A549 (cell line): ENCODE results near the gene SLCO2B1. TPM values are rescaled to one million over a fixed set of nuclear protein-coding genes. Genes with fewer than 3 reads are reported as not detected.

ENCODE experiments used
- ATAC-seq, 2 experiments: fragments of 200-7000 bp in 1 of 2; fragments of >200 bp in 1 of 2; cut with Nextera tagmentation in 1 of 2; cut with Tn5 transposase in 1 of 2; 3 replicates each; pipeline versions ENCODE4 v1.8.0 to v1.9.1; 2018 to 2020; ENCODE audit warnings: mild to moderate bottlenecking in 1 of 2, moderate library complexity in 1 of 2
- CTCF ChIA-PET: fragments of 300-600 bp; sonication (Branson Sonifier 250); formaldehyde crosslinking; extraction: SDS; loops from one replicate; lab custom pipeline; 2021; ENCODE audit warnings: antibody characterized with exemption, inconsistent platforms; lab: Yijun Ruan, JAX
- POLR2A ChIA-PET: fragments of 350-600 bp; formaldehyde crosslinking; extraction: SDS; loops from one replicate; lab custom pipeline; 2021; ENCODE audit warnings: antibody characterized with exemption, inconsistent platforms; lab: Yijun Ruan, JAX
- DNase-seq, 2 experiments: peaks; one replicate each; pipeline versions ENCODE4 v3.0.0 to v3.0.0-alpha.2; 2011 to 2016; ENCODE audit warnings: low read depth in 1 of 2, low spot score in 1 of 2
- FAIRE-seq: peaks from 2 replicates; lab custom pipeline; 2011; peaks lifted over from hg19 to GRCh38; lab: Jason Lieb, UNC
- H3K27ac ChIP-seq, 2 experiments: fragments of >200 bp; sonication (Bioruptor Twin); formaldehyde crosslinking; 3 replicates each; pipeline ENCODE4 v1.5.1; 2016 to 2017
- H3K4me1 ChIP-seq: fragments of >200 bp; sonication (Bioruptor Twin); formaldehyde crosslinking; 3 replicates; pipeline ENCODE4 v1.6.1; 2016
- H3K4me2 ChIP-seq: fragments of >200 bp; sonication (Bioruptor Twin); formaldehyde crosslinking; 3 replicates; pipeline ENCODE4 v1.6.1; 2016
- H3K4me3 ChIP-seq: fragments of >200 bp; sonication (Bioruptor Twin); formaldehyde crosslinking; 3 replicates; pipeline ENCODE4 v1.5.1; 2016
- H3K9me3 ChIP-seq: fragments of >200 bp; sonication (Bioruptor Twin); formaldehyde crosslinking; 3 replicates; pipeline ENCODE4 v1.6.1; 2016
- ATOH8 ChIP-seq: fragments of 250-450 bp; sonication (Bioruptor Pico); IDR thresholded peaks from 2 replicates; pipeline ENCODE4 v1.5.0; 2020; ENCODE audit warnings: low read depth, mild to moderate bottlenecking, moderate library complexity
- BHLHE40 ChIP-seq: IDR thresholded peaks from 2 replicates; pipeline ENCODE4 v1.6.1; 2012; ENCODE audit warnings: low read depth, low read length, inconsistent platforms
- CBX2 ChIP-seq: fragments of 200-600 bp; sonication (generic); IDR thresholded peaks from 2 replicates; pipeline ENCODE4 v1.6.1; 2016; ENCODE audit warnings: low read depth, mild to moderate bottlenecking, borderline replicate concordance
- CHD2 ChIP-seq: fragments of 150-350 bp; IDR thresholded peaks from 2 replicates; pipeline ENCODE4 v1.6.1; 2014; ENCODE audit warnings: low read length; ENCODE audit not compliant: partially characterized antibody
- CHD4 ChIP-seq: fragments of 200-600 bp; sonication (generic); IDR thresholded peaks from 2 replicates; pipeline ENCODE4 v1.6.1; 2016; ENCODE audit warnings: antibody characterized with exemption, mild to moderate bottlenecking, borderline replicate concordance
- CTCF ChIP-seq: fragments of >200 bp; sonication (Bioruptor Twin); formaldehyde crosslinking; IDR thresholded peaks from 3 replicates; pipeline ENCODE4 v1.5.1; 2016
- FOSL2 ChIP-seq, 2 experiments: fragments of 450-650 bp in 1 of 2; fragments of >200 bp in 1 of 2; sonication (Bioruptor Twin) in 1 of 2; formaldehyde crosslinking; IDR thresholded peaks; 2 replicates each; pipeline versions ENCODE4 v1.5.0 to v1.6.1; 2016 to 2020; ENCODE audit warnings: mild to moderate bottlenecking in 1 of 2, moderate library complexity in 1 of 2
- HDAC2 ChIP-seq: fragments of 200-600 bp; sonication (generic); IDR thresholded peaks from 2 replicates; pipeline ENCODE4 v1.6.1; 2016
- HES2 ChIP-seq: fragments of >200 bp; sonication (Bioruptor Twin); formaldehyde crosslinking; IDR thresholded peaks from 2 replicates; pipeline ENCODE4 v1.6.1; 2016
- JUN ChIP-seq, 2 experiments: fragments of >200 bp; sonication (Bioruptor Twin); formaldehyde crosslinking; IDR thresholded peaks; 2 replicates in 1 of 2; 3 replicates in 1 of 2; pipeline ENCODE4 v1.6.1; 2016 to 2017
- KDM5A ChIP-seq: fragments of 200-600 bp; sonication (generic); IDR thresholded peaks from 2 replicates; pipeline ENCODE4 v1.6.1; 2016; ENCODE audit warnings: antibody characterized with exemption, mild to moderate bottlenecking
- NPAS2 ChIP-seq: fragments of 250-450 bp; sonication (Bioruptor Pico); IDR thresholded peaks from 2 replicates; pipeline ENCODE4 v1.8.0; 2022; ENCODE audit warnings: mild to moderate bottlenecking, moderate library complexity, borderline replicate concordance
- PBX3 ChIP-seq: IDR thresholded peaks from 2 replicates; pipeline ENCODE4 v1.6.1; 2012
- PHF8 ChIP-seq: fragments of 200-600 bp; sonication (generic); IDR thresholded peaks from 2 replicates; pipeline ENCODE4 v1.6.1; 2016; ENCODE audit warnings: low read depth, mild to moderate bottlenecking, antibody characterized with exemption, moderate library complexity, borderline replicate concordance
- RAD21 ChIP-seq, 2 experiments: fragments of >200 bp in 1 of 2; sonication (Bioruptor Twin) in 1 of 2; formaldehyde crosslinking in 1 of 2; IDR thresholded peaks in 1 of 2; conservative IDR thresholded peaks in 1 of 2; 2 replicates in 1 of 2; 3 replicates in 1 of 2; pipeline ENCODE4 v1.6.1; 2012 to 2018; ENCODE audit warnings: inconsistent platforms in 1 of 2
- RARB ChIP-seq: fragments of 250-450 bp; sonication (Bioruptor Pico); IDR thresholded peaks from 2 replicates; pipeline ENCODE4 v1.8.0; 2021; ENCODE audit warnings: mild to moderate bottlenecking, moderate library complexity
- REST ChIP-seq: fragments of 200-600 bp; sonication (generic); IDR thresholded peaks from 2 replicates; pipeline ENCODE4 v1.6.1; 2016; ENCODE audit warnings: antibody characterized with exemption, mild to moderate bottlenecking, moderate library complexity
- SREBF2 ChIP-seq: fragments of 450-650 bp; IDR thresholded peaks from 2 replicates; pipeline ENCODE4 v1.6.1; 2014; ENCODE audit warnings: mild to moderate bottlenecking, moderate library complexity
- USF2 ChIP-seq: fragments of 450-650 bp; IDR thresholded peaks from 2 replicates; pipeline ENCODE4 v1.6.1; 2014; ENCODE audit warnings: antibody characterized with exemption
- ZNF302 ChIP-seq: fragments of 250-450 bp; sonication (Bioruptor Pico); IDR thresholded peaks from 2 replicates; pipeline ENCODE4 v1.9.0; 2021; ENCODE audit warnings: inconsistent platforms, mild to moderate bottlenecking, moderate library complexity
- WGBS: methylation state at CpG from one replicate; pipeline ENCODE4 v1.1.6; 2017; ENCODE audit errors: missing lambda C conversion rate; 5-methylcytosine and 5-hydroxymethylcytosine counted together
- polyA plus RNA-seq, 4 experiments: library from polyadenylated mRNA; depleted of rRNA in 3 of 4; stranded (reverse); fragments of >200 nt; fragmentation: RNase III in 1 of 4; extraction: RNeasy Plus Mini Kit Qiagen cat#74134 plus additional on column Dnase treatment in 1 of 4; gene quantifications; 2 replicates in 3 of 4; 3 replicates in 1 of 4; pipeline ENCODE4 v1.2.3, GENCODE V29; 2011 to 2017

The SLCO2B1 gene
- polyA plus RNA-seq, 2 of the 4 experiments (the other 2 are of a cell fraction), result 4.9 to 5.2 TPM

GRCh38 chr11:75167617-75168016 lies 16.7 kb downstream of the SLCO2B1 start:
- CTCF ChIA-PET, result interaction anchor here (0.8 to 1.7 kb wide), 5 partner anchors 22 to 81 kb away, joined by 3 to 7 read pairs (median 3); partner anchors contain the start of gene TPBGL
- POLR2A ChIA-PET, result no interaction called here
- H3K9me3 ChIP-seq, result no peaks in the 10 kb centered on the region
- peaks cover 10% of the 10 kb centered on the region; the same call in 2 of the 3 replicates for H3K4me1 ChIP-seq
- no peak overlapping the region for H3K4me2 ChIP-seq
- H3K4me3 ChIP-seq, result no peak overlapping the region
- no peak overlapping the region; a peak in 1 of 6 replicates for H3K27ac ChIP-seq
- DNase-seq, result no peak
- 72% methylated on average over 3 of the region's 3 CpGs for WGBS
- ATAC-seq, result no peak
- FAIRE-seq, result no peak
- TF ChIP-seq ATOH8 (CRISPR knock-in tag) (no peak), CHD4 (no peak), KDM5A (no peak), ZNF302 (CRISPR knock-in tag) (no peak), PHF8 (no peak), PBX3 (no peak), NPAS2 (CRISPR knock-in tag) (no peak), HES2 (no peak), FOSL2 (IDR thresholded peaks at IDR 0.05) (no peak), FOSL2 (CRISPR knock-in tag; IDR thresholded peaks at IDR 0.05) (no peak), RAD21 (conservative IDR thresholded peaks at IDR 0.05 in 1 of 2, IDR thresholded peaks at IDR 0.05 in 1 of 2) (no peak), CHD2 (no peak), JUN (IDR thresholded peaks at IDR 0.05) (no peak), RARB (CRISPR knock-in tag) (no peak), USF2 (no peak), SREBF2 (no peak), HDAC2 (no peak), BHLHE40 (no peak), CBX2 (no peak), REST (no peak), CTCF (no peak)
